Transverse colon (tissue), 4 donors: ENCODE results near the gene TBL1XR1. TPM values are rescaled to one million over a fixed set of nuclear protein-coding genes. Genes with fewer than 3 reads are reported as not detected.

Experiments
- DNase-seq: peaks from one replicate; pipeline ENCODE4 v3.0.0-alpha.2; 2019
- H3K27ac ChIP-seq, 4 donors: fragments of 200-600 bp; sonication (generic); 2 replicates each; pipeline ENCODE4 v1.5.1; 2016 to 2018; ENCODE audit warnings: inconsistent platforms in 4 of 4
- H3K27me3 ChIP-seq: fragments of 200-600 bp; sonication (generic); 2 replicates; pipeline ENCODE4 v1.5.1; 2017; ENCODE audit warnings: inconsistent platforms
- H3K36me3 ChIP-seq, 4 donors: fragments of 200-600 bp; sonication (generic); 2 replicates each; pipeline ENCODE4 v1.5.1; 2017 to 2019; ENCODE audit warnings: inconsistent platforms in 4 of 4
- H3K4me1 ChIP-seq, 4 donors: fragments of 200-600 bp; sonication (generic); 2 replicates each; pipeline ENCODE4 v1.5.1; 2017 to 2020; ENCODE audit warnings: inconsistent platforms in 4 of 4
- H3K4me3 ChIP-seq, 4 donors: fragments of 200-600 bp; sonication (generic); 1 replicate in 1 of 4; 2 replicates in 3 of 4; pipeline versions ENCODE4 v1.5.1 to v1.6.1; 2017 to 2019; ENCODE audit warnings: inconsistent platforms in 4 of 4
- H3K9me3 ChIP-seq, 2 donors: fragments of 200-600 bp; sonication (generic); 2 replicates each; pipeline ENCODE4 v1.5.1; 2017 to 2019; ENCODE audit warnings: inconsistent platforms in 2 of 2
- EP300 ChIP-seq: sonication (generic); formaldehyde crosslinking; IDR thresholded peaks from one replicate; pipeline ENCODE4 v1.6.1; 2017; ENCODE audit warnings: antibody characterized with exemption, low read depth
- POLR2A ChIP-seq: fragments of 450-650 bp; IDR thresholded peaks from one replicate; pipeline ENCODE4 v1.6.1; 2016; ENCODE audit warnings: antibody characterized with exemption, mild to moderate bottlenecking, moderate library complexity
- POLR2AphosphoS5 ChIP-seq, 3 donors: sonication (generic); formaldehyde crosslinking; IDR thresholded peaks; one replicate each; pipeline ENCODE4 v1.6.1; 2016; ENCODE audit warnings: antibody characterized with exemption in 3 of 3
- WGBS, 2 donors: methylation state at CpG; one replicate each; pipeline ENCODE4 v1.1.5; 2018; ENCODE audit warnings: low coverage in 1 of 2; 5-methylcytosine and 5-hydroxymethylcytosine counted together
- in situ Hi-C, 4 donors: fragments of 200-750 bp; cut with MboI; loops; one replicate each; pipeline versions ENCODE4 v1.15.0 to v1.15.1; 2017; ENCODE audit warnings: low sequenced_read_pairs in 3 of 4, low pct_ligation_motif_present in 1 of 4, low pct_unique_long_range_greater_than_20kb in 1 of 4
- intact Hi-C: fragments of 100-400 bp; cut with DNase I; formaldehyde crosslinking; loops from one replicate; pipeline ENCODE4 v1.15.1; 2023; ENCODE audit warnings: low total_unique reads
- total RNA-seq, 4 donors: library from RNA; depleted of rRNA; stranded (reverse); fragments of >200 nt; gene quantifications; one replicate each; pipeline ENCODE4 v1.1.0, GENCODE V29; 2016
- TF ChIP-seq, protein P1 (sequence below), 5 experiments: fragments of 200-600 bp in 3 of 5; fragments of 450-650 bp in 2 of 5; sonication (generic) in 3 of 5; IDR thresholded peaks; 1 replicate in 2 of 5; 2 replicates in 3 of 5; pipeline ENCODE4 v1.5.1; 2016 to 2017; ENCODE audit warnings: antibody characterized with exemption in 5 of 5, inconsistent platforms in 3 of 5, mild to moderate bottlenecking in 2 of 5, moderate library complexity in 1 of 5

Gene TBL1XR1
- total RNA-seq, 4 donors from 2014 or later = 39.4 to 131 (median 68.1) TPM

DNA sequence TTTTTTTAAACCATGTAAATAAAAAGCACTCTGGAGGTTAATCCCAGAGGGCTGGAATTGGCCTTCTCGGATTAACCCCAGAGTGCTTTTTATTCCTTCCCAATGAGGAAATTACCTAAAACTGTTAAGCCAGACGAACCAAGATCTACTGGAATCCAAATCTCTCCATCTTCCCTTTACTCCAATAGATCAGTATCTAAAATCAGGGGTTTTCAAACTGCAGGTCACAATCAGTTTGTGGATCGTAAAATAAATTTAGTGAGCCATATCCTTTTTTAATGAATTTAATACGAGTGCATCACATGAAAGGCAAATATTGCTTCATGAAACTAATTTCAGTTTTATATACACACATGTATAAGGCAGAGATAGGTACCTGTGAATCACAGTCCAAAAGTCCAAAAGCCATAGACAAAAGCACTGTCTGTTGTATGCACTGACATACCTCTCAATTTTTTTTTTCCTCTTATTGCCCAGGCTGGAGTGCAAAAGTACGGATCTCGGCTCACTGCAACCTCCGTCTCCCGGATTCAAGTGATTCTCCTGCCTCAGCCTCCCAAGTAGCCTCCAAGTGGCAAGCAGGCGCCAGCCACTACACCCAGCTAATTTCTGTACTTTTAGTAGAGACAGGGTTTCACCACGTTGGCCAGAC, 61.3 kb downstream of the TBL1XR1 start:
- intact Hi-C loops = no loop called here
- in situ Hi-C loops = no loop called here
- Histone ChIP-seq H3K4me1 (peaks cover 16 to 63% (median 22%) of the 10 kb centered on the region in 4 donors), H3K36me3 (no peaks in the 10 kb centered on the region), H3K27ac (peak overlapping the region; percentile 46 to 72 (median 68)), H3K4me3 (no peak overlapping the region), H3K27me3 (no peaks in the 10 kb centered on the region), H3K9me3 (no peaks in the 10 kb centered on the region)
- 50 to 65% methylated on average over 8 to 10 of the region's 10 CpGs for WGBS, 2 donors
- no peak for TF ChIP-seq POLR2A
- TF ChIP-seq, protein P1, sequence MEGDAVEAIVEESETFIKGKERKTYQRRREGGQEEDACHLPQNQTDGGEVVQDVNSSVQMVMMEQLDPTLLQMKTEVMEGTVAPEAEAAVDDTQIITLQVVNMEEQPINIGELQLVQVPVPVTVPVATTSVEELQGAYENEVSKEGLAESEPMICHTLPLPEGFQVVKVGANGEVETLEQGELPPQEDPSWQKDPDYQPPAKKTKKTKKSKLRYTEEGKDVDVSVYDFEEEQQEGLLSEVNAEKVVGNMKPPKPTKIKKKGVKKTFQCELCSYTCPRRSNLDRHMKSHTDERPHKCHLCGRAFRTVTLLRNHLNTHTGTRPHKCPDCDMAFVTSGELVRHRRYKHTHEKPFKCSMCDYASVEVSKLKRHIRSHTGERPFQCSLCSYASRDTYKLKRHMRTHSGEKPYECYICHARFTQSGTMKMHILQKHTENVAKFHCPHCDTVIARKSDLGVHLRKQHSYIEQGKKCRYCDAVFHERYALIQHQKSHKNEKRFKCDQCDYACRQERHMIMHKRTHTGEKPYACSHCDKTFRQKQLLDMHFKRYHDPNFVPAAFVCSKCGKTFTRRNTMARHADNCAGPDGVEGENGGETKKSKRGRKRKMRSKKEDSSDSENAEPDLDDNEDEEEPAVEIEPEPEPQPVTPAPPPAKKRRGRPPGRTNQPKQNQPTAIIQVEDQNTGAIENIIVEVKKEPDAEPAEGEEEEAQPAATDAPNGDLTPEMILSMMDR (IDR thresholded peaks at IDR 0.05) = no peak
- TF ChIP-seq POLR2AphosphoS5 (IDR thresholded peaks at IDR 0.05) = peak in 2 of 3 donors; percentile 41 to 60
- TF ChIP-seq EP300 = no peak
- DNase-seq = peak; percentile 40

- H3K27me3 ChIP-seq = no peaks in the 10 kb centered on the region
- TF ChIP-seq POLR2A = no peak
- no peak for TF ChIP-seq EP300
- no peak for TF ChIP-seq POLR2AphosphoS5 (IDR thresholded peaks at IDR 0.05)
- TF ChIP-seq, protein P1 (IDR thresholded peaks at IDR 0.05) = no peak
- DNase-seq = no peak
- no peaks in the 10 kb centered on the region for H3K36me3 ChIP-seq
- H3K9me3 ChIP-seq = no peaks in the 10 kb centered on the region
- intact Hi-C loops = no loop called here
- peaks cover 16 to 63% (median 18%) of the 10 kb centered on the region in 4 donors for H3K4me1 ChIP-seq
- H3K27ac ChIP-seq = peak overlapping the region in 2 of 4 donors; percentile 28 to 38
- in situ Hi-C loops = no loop called here
- H3K4me3 ChIP-seq = no peak overlapping the region
- WGBS, 2 donors = 83 to 94% methylated on average over 1 to 8 of the region's 8 CpGs
Measured at GRCh38 chr3:177134816-177135210, 62.5 kb downstream of the TBL1XR1 start.

GRCh38 chr3:177133860-177134815, 63.1 kb downstream of the TBL1XR1 start:
- no peaks in the 10 kb centered on the region for H3K36me3 ChIP-seq
- WGBS, 2 donors = 66 to 74% methylated on average over 7 to 8 of the region's 8 CpGs
- no peaks in the 10 kb centered on the region for H3K27me3 ChIP-seq
- no peak overlapping the region for H3K4me3 ChIP-seq
- intact Hi-C loops (no loop called here), in situ Hi-C loops (no loop called here)
- peaks cover 17 to 69% (median 23%) of the 10 kb centered on the region in 4 donors for H3K4me1 ChIP-seq
- no peak for DNase-seq
- H3K9me3 ChIP-seq = no peaks in the 10 kb centered on the region
- no peak for TF ChIP-seq EP300
- TF ChIP-seq POLR2AphosphoS5 (IDR thresholded peaks at IDR 0.05) = no peak
- TF ChIP-seq, protein P1 (IDR thresholded peaks at IDR 0.05) = no peak
- TF ChIP-seq POLR2A = no peak
- peak overlapping the region in 2 of 4 donors; percentile 28 to 38 for H3K27ac ChIP-seq

DNA sequence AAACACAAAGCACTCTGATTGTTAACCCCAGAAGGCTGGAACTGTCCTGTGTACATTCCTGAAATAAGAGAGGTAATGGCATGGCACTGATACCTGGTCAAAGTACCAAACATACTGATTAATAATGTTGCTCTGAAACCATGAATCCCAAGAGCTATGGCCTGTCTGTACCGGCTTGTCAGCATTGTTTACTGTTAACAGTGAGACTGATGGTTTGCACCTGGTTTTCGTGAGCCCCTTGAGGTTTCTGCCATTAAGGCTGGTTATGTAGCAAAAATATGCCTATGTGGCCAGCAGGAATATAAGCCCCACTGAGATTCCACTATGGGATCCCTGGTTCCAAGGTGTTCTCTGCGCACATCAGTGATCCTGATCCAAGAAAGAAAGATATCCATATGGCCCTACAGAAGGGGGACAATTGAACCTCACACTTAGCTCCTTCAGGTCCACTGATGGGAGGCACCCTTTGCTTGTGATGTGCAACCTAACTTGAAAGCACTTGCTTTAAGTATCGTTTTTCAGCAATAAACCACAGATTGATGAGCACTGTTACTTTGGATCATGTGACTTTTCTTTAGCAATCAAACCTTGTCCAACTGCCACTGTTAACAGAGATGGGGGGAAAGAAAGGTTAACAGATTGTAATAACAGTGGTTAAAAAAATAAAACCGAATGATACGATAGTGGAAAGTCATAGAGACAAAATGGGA, 65.2 kb downstream of the TBL1XR1 start:
- DNase-seq = no peak
- TF ChIP-seq, protein P1 (IDR thresholded peaks at IDR 0.05) = no peak
- TF ChIP-seq POLR2A = no peak
- in situ Hi-C loops (no loop called here), intact Hi-C loops (no loop called here)
- Histone ChIP-seq H3K27ac (no peak overlapping the region), H3K4me3 (no peak overlapping the region), H3K9me3 (no peaks in the 10 kb centered on the region), H3K4me1 (peaks cover 22 to 79% (median 33%) of the 10 kb centered on the region in 4 donors), H3K36me3 (no peaks in the 10 kb centered on the region), H3K27me3 (no peaks in the 10 kb centered on the region)
- WGBS, 2 donors = 61 to 73% methylated on average over 4 to 6 of the region's 6 CpGs
